Glomerular visceral epithelial cell (primary cell): ENCODE results near the gene AFF1.
"Not testable (repeated sequence)": the region's sequence is repeated elsewhere in the genome, so short reads cannot be mapped to it uniquely, and the experiment has no call there.

Source experiments
- DNase-seq: peaks from one replicate; pipeline ENCODE4 v3.0.0-alpha.2; 2016; ENCODE audit errors: extremely low spot score

The AFF1 gene

DNA sequence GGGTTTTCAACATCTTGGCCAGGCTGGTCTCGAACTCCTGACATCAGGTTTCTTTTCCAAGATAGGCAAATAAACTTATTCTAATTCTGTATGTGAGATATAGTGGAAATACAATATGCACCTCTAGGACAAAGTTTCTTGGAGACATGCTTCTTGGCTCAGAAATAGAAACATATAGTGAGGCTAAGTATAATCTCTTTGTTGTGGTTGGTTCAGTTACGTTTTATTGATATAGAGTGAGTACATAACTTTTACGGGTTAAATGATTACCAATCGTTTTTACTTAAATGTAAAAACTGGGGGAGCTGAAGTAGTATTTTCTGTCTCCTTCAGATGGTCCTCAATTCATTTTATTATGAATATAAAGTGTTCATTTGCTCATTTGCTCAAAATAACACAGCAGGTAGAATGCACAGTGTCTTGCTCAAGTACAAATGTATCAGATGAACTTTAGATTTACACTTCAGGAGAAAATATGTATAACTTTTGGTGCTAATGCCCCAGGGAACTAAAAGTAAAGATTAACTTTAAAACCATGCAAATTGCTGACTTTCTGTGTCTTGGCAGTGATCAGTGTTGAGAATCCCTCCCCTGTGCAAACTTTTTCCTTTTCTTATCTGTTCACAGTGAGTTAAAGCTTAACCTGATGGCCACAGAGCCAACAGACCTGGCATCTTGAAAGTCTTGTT lies 77.6 kb downstream of the AFF1 start:
- peak; percentile 56 for DNase-seq

GRCh38 chr4:87012954-87013308 lies 78.1 kb downstream of the AFF1 start:
- DNase-seq, result not testable (repeated sequence)

DNA sequence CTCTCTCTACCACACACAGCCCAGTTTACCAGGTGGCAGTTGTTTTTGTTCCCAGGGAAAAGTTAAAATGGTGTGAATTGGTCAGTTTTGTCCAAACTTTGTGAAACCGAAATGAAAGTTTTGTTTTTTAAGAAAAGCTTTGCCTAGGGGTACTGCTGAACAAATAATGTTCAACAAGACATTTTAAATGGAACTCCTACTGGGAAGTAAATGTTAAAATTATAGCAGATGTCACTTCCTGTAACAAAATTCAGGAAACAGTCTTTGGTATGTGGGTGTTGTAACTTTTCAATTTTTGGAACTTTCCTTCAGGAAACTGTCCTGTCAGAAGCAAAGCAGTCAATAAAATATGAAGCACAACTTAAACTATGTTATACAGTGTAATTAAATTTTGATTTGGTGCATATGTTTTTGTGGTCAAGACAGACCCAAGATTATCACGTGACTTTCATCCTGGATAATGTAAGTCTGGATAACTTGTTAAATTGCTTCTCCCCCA lies 79.5 kb downstream of the AFF1 start:
- DNase-seq, result no peak

- no peak for DNase-seq
Observed at GRCh38 chr4:87015416-87015815, 80.6 kb downstream of the AFF1 start.

- no peak for DNase-seq
Observed at GRCh38 chr4:87017580-87018342, 83.0 kb downstream of the AFF1 start.

GRCh38 chr4:87018753-87019152 lies 83.9 kb downstream of the AFF1 start:
- no peak for DNase-seq

DNA sequence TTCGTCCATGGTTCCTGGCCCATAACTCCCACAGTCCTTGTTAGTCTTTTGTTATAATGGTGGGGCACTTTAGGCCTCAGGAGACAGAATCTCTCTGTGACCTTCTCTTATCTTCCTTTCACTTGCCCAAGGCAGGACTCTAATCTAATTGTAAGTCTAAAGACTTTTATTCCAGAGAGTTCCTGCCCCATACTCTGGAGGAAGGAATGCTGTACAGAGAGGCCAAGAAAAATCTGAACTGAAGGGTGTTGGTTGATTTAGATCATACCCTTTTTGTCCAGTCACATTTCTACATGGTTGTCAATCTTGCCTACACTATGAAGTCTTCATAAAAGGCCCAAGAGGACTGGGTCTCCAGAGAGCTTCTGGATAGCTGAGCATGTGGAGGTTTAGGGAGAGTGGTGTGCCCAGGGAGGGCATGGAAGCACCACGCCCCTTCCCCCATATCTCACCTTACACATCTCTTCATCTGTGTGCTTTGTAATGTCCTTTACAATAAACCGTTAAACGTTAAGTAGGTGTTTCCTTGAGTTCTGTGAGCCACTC lies 84.5 kb downstream of the AFF1 start:
- no peak for DNase-seq

DNA sequence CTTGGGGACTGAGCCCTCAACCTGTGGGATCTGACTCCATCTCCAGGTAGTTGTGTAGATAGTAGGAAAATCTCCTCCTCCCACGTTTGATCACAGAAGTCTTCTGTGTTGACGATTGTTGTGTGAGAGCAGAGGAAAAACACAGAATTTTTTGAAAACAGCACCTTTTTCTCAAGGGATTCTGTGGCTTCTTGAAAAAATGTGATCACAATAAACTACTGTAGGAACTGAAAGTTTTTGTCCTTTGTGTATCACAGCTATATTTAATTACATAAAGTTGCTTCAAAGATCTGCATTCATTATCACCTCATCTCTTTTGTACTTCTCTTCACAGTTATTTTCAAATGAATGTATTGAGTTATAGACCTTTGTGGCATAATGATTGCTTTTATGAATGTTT lies 85.1 kb downstream of the AFF1 start:
- DNase-seq, result no peak

DNA sequence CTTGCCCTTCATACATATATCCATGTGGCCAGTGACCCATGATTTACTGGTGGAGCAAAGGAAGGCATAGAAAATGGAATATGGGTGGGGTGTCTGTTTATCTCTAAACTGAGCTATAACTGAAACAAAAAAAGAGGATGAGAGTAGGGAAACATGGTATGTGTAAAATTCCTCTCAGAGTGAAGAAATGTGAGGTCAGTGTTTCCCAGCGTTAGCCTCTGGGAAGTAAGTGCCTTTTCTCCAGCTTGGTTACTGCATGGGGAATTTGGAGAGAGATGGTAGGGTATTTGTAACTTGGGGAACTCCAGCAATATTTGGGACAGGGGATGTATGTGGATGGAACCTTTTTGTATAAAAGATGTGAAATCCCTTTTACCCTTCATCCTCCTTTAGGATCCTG lies 89.4 kb downstream of the AFF1 start:
- no peak for DNase-seq

DNA sequence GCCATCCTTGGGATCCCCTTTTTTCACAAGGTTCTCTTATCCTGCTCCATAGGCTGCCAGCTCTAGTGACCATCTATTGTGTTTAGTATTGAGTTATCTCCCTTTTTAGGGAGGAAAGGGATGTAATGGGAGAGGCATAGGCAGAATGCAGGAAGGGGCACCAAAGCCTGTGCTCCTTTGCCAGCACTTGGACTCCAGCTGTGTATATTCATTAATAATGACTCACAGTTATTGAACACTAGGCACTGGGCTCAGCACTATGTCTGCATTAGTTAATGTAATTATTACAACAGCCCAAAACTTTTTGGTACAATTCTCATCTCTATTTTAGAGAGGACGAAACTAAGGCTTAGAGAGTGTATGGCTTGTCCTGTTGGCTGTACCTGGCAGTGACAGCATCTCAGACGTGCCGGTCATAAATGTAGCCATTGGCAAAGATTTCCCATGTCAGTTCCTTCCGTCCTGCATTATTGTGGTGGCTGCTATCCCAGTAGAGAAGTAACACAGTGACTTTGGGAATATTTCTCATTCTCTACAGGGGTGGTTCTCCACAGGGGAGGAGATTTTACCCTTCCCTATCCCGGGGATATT lies 90.3 kb downstream of the AFF1 start:
- DNase-seq, result no peak

DNA sequence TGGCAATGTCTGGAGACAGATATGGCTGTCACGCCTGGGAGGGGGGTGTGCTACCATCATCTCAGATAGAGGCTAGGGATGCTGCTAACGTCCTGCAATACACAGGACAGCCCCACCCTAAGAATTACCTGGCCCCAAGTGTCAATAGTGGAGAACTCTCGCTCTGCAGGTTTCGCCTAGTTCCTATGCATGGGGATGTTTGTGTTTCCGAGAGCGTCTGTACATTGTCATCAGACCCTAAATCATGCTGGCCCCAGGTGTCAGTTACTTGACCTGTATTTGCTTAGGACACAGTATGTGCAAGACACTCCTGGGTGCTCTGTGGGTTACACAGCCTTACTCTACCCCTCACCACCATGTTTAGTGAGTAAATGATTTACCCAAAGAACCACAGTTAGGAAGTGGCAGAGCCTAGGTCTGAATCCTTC lies 90.8 kb downstream of the AFF1 start:
- peak; percentile 69 for DNase-seq

DNA sequence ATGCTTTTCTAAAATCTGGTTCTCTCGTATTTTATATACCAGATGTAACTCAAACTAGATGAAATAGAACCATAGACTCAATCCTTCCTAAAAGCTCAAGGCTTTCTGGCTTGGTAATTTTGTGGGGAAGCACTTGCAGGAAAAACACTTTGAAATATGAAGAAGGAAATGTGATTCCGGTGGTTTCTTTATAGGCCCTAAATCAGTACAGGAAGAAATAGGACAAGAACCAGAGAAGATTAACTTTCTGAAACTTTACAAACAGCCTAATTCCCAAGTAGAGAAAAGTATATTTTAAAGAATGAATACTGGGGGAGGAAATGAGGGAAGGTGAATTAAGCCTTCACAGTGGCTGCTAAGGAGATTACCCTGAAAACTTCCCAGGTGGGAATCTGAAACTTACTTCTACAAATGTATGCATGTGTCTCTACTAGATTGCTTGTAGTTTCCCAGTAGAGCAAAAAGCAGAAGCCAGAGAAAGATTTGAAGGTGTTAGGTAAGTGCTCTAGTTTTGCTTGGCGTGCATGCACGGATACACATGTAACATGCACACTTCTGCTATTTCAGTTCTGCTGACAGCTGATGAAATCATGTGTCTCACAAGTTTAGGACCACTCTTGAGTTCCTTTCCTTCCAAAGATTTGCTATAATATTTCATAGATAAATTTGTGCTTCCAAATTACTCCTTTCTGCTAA lies 92.1 kb downstream of the AFF1 start:
- DNase-seq, result no peak

- DNase-seq, result no peak
Observed at GRCh38 chr4:87029356-87029755, 94.5 kb downstream of the AFF1 start.

DNA sequence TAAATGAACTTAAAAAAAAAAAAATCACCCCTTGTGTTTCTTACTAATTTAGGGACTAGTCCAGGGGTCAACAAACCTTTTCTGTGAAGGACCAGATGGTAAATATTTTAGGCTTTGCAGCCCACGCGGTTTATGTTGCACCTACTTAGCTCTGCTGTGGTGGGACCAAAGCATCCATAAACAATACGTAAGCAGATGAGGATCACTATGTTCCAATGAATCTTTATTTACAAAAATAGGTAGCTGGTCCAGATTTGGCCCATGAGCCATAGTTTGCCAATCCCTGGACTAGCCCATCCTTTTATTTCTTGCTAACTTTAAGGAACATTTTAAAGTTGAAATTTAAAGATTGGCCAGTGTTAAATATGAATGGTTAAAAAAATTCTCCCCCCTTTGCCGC lies 95.3 kb downstream of the AFF1 start:
- DNase-seq, result no peak

- DNase-seq, result no peak
Observed at GRCh38 chr4:87030755-87031441, 96.1 kb downstream of the AFF1 start.

DNA sequence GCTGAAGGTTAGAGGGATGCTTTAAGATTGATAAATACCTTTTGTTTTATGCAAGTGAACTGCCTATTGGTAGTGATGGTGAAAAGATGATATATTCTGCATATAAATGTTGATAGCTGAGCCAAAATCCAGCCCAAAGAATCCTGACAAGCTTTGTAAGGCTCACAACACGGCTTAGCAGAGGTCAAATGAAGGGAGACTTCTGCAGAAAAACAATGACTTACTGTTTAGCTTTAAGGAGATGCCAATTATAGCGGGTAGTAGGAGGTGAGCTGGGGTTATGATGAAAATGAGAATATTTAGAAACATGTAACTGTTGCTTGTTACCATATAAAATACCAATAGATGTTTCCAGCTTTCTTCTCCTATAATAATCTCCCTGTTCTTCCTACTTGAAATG lies 97.1 kb downstream of the AFF1 start:
- no peak for DNase-seq

DNA sequence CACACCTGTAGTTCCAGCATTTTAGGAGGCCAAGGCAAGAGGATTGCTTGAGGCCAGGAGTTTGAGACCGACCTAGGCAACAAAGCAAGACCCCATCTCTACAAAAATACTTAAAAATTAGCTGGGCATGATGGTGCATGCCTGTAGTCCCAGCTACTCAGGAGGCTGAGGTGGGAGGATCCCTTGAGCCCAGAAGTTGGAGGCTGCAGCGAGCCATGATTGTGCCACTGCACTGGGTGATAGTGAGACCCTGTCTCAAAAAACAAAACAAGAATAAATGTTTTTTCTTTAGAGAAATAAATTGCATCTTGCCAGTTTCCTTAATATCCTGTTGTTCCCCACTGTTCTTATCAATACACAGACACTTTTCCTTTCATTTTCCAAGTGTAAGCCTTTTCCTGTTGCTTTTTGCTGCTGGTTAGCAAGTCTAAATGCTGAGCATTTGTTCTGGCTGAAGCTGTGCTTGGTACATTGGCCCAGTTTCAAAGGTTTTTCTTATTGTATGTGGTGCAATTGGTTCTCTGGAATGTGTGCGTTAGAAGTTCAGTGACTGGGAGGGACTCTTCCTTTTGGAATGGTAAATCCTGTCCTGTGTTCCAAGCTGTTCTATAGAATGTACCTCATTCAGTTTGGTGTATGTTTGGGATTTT lies 98.2 kb downstream of the AFF1 start:
- DNase-seq, result peak; percentile 59

GRCh38 chr4:87033902-87034301 lies 99.1 kb downstream of the AFF1 start:
- DNase-seq, result no peak

DNA sequence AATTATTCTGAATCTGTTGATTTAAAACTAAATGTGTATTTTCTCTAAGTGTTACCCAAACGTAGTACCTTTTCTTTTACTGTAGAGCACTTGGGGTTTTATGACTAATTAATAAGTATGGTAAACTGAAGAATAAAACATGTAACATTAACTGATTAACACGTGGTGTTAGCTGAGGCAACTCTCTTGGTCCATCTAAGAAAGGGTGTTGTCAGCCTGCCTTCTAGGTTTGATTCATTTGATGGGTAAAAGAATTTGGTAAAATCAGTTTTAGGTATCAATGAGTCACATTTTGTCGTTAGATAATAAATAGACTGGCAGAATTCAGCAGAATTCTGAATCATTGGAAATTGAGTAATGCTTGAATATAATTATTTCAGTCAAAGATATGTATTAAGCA lies 99.7 kb downstream of the AFF1 start:
- no peak for DNase-seq

- DNase-seq, result no peak
Observed at GRCh38 chr4:87035881-87036509, 101.2 kb downstream of the AFF1 start.
